A673 (cell line): ENCODE measurements around the gene CLSTN2. TPM values are rescaled to one million over a fixed set of nuclear protein-coding genes. Genes with fewer than 3 reads are reported as not detected.

Experiments used
- BruUV-seq: library from RNA; stranded (reverse); fragments of 400-500 nt; replicated peaks from 2 replicates; lab custom pipeline; 2021; lab: Mats Ljungman, UMichigan
- CTCF ChIA-PET: fragments of 300-600 bp; sonication (Branson Sonifier 250); formaldehyde crosslinking; loops from one replicate; lab custom pipeline; 2022; ENCODE audit warnings: antibody characterized with exemption; lab: Charles Lee
- POLR2A ChIA-PET: fragments of 300-600 bp; sonication (Branson Sonifier 250); formaldehyde crosslinking; loops from one replicate; lab custom pipeline; 2022; ENCODE audit warnings: antibody characterized with exemption; ENCODE audit not compliant: low non-redundant PET; lab: Charles Lee
- DNase-seq: peaks from one replicate; pipeline ENCODE4 v3.0.0-alpha.2; 2015; ENCODE audit warnings: low spot score
- H3K27ac ChIP-seq: fragments of 200-600 bp; sonication (generic); 2 replicates; pipeline ENCODE4 v1.5.1; 2016; ENCODE audit warnings: mixed run types, low read depth, mild to moderate bottlenecking, mixed read lengths, antibody characterized with exemption, low read length; ENCODE audit not compliant: poor library complexity, severe bottlenecking
- H3K27me3 ChIP-seq: fragments of 200-600 bp; sonication (generic); replicated peaks from 2 replicates; pipeline ENCODE4 v1.6.1; 2017; ENCODE audit warnings: mixed run types, low read depth, mild to moderate bottlenecking, mixed read lengths, antibody characterized with exemption, low read length; ENCODE audit not compliant: insufficient read depth, poor library complexity
- H3K36me3 ChIP-seq: fragments of 200-600 bp; sonication (generic); 2 replicates; pipeline ENCODE4 v1.6.1; 2016; ENCODE audit warnings: mixed run types, mild to moderate bottlenecking, mixed read lengths, antibody characterized with exemption, low read length; ENCODE audit not compliant: insufficient read depth, poor library complexity, severe bottlenecking
- H3K4me1 ChIP-seq: fragments of 200-600 bp; sonication (generic); 2 replicates; pipeline ENCODE4 v1.6.1; 2017; ENCODE audit warnings: mixed run types, mild to moderate bottlenecking, mixed read lengths, antibody characterized with exemption, low read length; ENCODE audit not compliant: insufficient read depth, poor library complexity, severe bottlenecking
- H3K4me3 ChIP-seq: fragments of 200-600 bp; sonication (generic); 2 replicates; pipeline ENCODE4 v1.5.1; 2016; ENCODE audit warnings: low read depth, mixed run types, mild to moderate bottlenecking, mixed read lengths, low read length; ENCODE audit not compliant: poor library complexity, severe bottlenecking
- H3K9me3 ChIP-seq: fragments of 200-600 bp; sonication (generic); 2 replicates; pipeline ENCODE4 v1.6.1; 2016; ENCODE audit warnings: mixed run types, low read depth, mild to moderate bottlenecking, mixed read lengths, antibody characterized with exemption, low read length; ENCODE audit not compliant: poor library complexity, severe bottlenecking
- CTCF ChIP-seq: fragments of 300-800, 200-600 bp; sonication (generic); conservative IDR thresholded peaks from 2 replicates; pipeline ENCODE4 v1.5.1; 2017; ENCODE audit warnings: low read depth, mild to moderate bottlenecking, antibody characterized with exemption, low read length, moderate library complexity, mixed read lengths
- EZH2 ChIP-seq: fragments of 200-600 bp; sonication (generic); IDR thresholded peaks from 2 replicates; pipeline ENCODE4 v1.6.1; 2017; ENCODE audit warnings: borderline replicate concordance, low read depth, mild to moderate bottlenecking, mixed read lengths, antibody characterized with exemption, low read length; ENCODE audit not compliant: poor library complexity, severe bottlenecking
- intact Hi-C: fragments of 100-400 bp; cut with micrococcal nuclease; formaldehyde crosslinking; loops from one replicate; pipeline ENCODE4 v1.10.0; 2022; ENCODE audit not compliant: unreplicated experiment
- total RNA-seq: library from RNA; stranded (reverse); gene quantifications from 2 replicates; pipeline ENCODE4 v1.2.3, GENCODE V29; 2021

CLSTN2 gene
- total RNA-seq, 1 experiment from 2014 or later: 50.7 TPM

DNA sequence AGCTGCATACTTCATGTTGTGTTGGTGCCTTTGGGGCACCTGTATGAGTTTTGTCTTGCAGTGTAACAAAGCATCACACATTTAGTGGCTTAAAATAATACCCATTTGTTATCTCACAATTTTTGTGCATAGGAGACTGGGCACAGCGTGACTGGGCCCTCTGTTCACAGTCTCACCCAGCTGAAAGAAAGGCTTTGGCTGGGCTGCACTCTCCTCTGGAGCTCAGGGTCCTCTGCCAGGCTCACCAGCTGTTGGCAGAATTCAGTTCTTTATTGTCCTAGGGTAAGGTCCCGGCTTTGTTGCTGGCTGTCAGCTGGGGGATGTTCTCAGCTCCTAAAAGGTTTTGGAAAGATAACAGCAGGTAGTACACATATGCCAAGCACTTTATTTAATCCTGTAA is 263.3 kb downstream of the CLSTN2 start:
- Histone ChIP-seq H3K27me3 (no peaks in the 10 kb centered on the region), H3K36me3 (no peaks in the 10 kb centered on the region), H3K9me3 (no peaks in the 10 kb centered on the region), H3K27ac (no peak overlapping the region), H3K4me3 (no peak overlapping the region), H3K4me1 (no peaks in the 10 kb centered on the region)
- DNase-seq: no peak
- TF ChIP-seq EZH2 (no peak), CTCF (no peak)
- intact Hi-C loops: no loop called here
- no TSS peak for BruUV-seq
- CTCF ChIA-PET: no interaction called here
- POLR2A ChIA-PET: no interaction called here

- CTCF ChIA-PET: no interaction called here
Measured at GRCh38 chr3:140199008-140199407, 264.0 kb downstream of the CLSTN2 start.

GRCh38 chr3:140199743-140200142 is 264.8 kb downstream of the CLSTN2 start:
- H3K27me3 ChIP-seq: no peaks in the 10 kb centered on the region
- ChIA-PET CTCF (no interaction called here), POLR2A (no interaction called here)
- H3K36me3 ChIP-seq: no peaks in the 10 kb centered on the region
- H3K9me3 ChIP-seq: no peaks in the 10 kb centered on the region
- no peak for TF ChIP-seq EZH2
- TF ChIP-seq CTCF: no peak
- no TSS peak for BruUV-seq
- H3K27ac ChIP-seq: no peak overlapping the region
- no peaks in the 10 kb centered on the region for H3K4me1 ChIP-seq
- intact Hi-C loops: no loop called here
- H3K4me3 ChIP-seq: no peak overlapping the region
- no peak for DNase-seq

More at GRCh38 chr3:140199008-140199407, 264.0 kb downstream of the CLSTN2 start:
- intact Hi-C loops: no loop called here
- TF ChIP-seq EZH2: no peak
- no peaks in the 10 kb centered on the region for H3K4me1 ChIP-seq
- no peak for DNase-seq
- H3K9me3 ChIP-seq: no peaks in the 10 kb centered on the region
- H3K36me3 ChIP-seq: no peaks in the 10 kb centered on the region
- H3K27me3 ChIP-seq: no peaks in the 10 kb centered on the region
- POLR2A ChIA-PET: no interaction called here
- no peak overlapping the region for H3K4me3 ChIP-seq
- BruUV-seq: no TSS peak
- no peak overlapping the region for H3K27ac ChIP-seq

- no TSS peak for BruUV-seq
- CTCF ChIA-PET: no interaction called here
- Histone ChIP-seq H3K9me3 (no peaks in the 10 kb centered on the region), H3K4me1 (no peaks in the 10 kb centered on the region), H3K27ac (no peak overlapping the region), H3K27me3 (no peaks in the 10 kb centered on the region), H3K4me3 (no peak overlapping the region), H3K36me3 (no peaks in the 10 kb centered on the region)
- POLR2A ChIA-PET: no interaction called here
- TF ChIP-seq EZH2: no peak
- no peak for TF ChIP-seq CTCF
- intact Hi-C loops: no loop called here
- DNase-seq: no peak
Measured at GRCh38 chr3:140203510-140203909, 268.5 kb downstream of the CLSTN2 start.
